K562 (cell line): Measurements from ENCODE around the gene GMPR2. TPM values are rescaled to one million over a fixed set of nuclear protein-coding genes. Genes with fewer than 3 reads are reported as not detected.

Source experiments
- ELF4 ChIP-seq: fragments of 450-650 bp; formaldehyde crosslinking; IDR thresholded peaks from 2 replicates; pipeline ENCODE4 v1.4.0; 2022; ENCODE audit warnings: missing genetic modification characterization
- HCFC1 ChIP-seq: IDR thresholded peaks from 2 replicates; pipeline ENCODE4 v1.6.1; 2012; ENCODE audit warnings: low read depth, low read length, improper control_type of control experiment
- MCM3 ChIP-seq: fragments of 450-650 bp; IDR thresholded peaks from 2 replicates; pipeline ENCODE4 v1.6.1; 2016
- NKRF ChIP-seq: fragments of 450-650 bp; IDR thresholded peaks from 2 replicates; pipeline ENCODE4 v1.6.1; 2016; ENCODE audit warnings: borderline replicate concordance
- POLR2AphosphoS5 ChIP-seq: IDR thresholded peaks from 2 replicates; pipeline ENCODE4 v1.6.1; 2011; ENCODE audit warnings: mild to moderate bottlenecking, low read depth, low read length, moderate library complexity; ENCODE audit not compliant: control insufficient read depth, insufficient read depth
- PPARD ChIP-seq: fragments of 250-450 bp; sonication (Bioruptor Pico); IDR thresholded peaks from 2 replicates; pipeline ENCODE4 v1.8.0; 2022; ENCODE audit warnings: inconsistent platforms, mild to moderate bottlenecking, moderate library complexity
- PYGO2 ChIP-seq: fragments of 450-650 bp; IDR thresholded peaks from 2 replicates; pipeline ENCODE4 v1.6.1; 2016; ENCODE audit warnings: mild to moderate bottlenecking, missing genetic modification characterization, moderate library complexity, missing compliant biosample characterization
- TFAM ChIP-seq: fragments of 250-450 bp; sonication (Bioruptor Pico); conservative IDR thresholded peaks from 2 replicates; pipeline ENCODE4 v1.5.0; 2021; ENCODE audit warnings: mild to moderate bottlenecking, moderate library complexity
- ZNF239 ChIP-seq: fragments of 250-450 bp; sonication (Bioruptor Pico); IDR thresholded peaks from 2 replicates; pipeline ENCODE4 v1.4.0; 2020; ENCODE audit warnings: mild to moderate bottlenecking
- ZNF395 ChIP-seq: fragments of 200-800 bp; sonication (Bioruptor generic); IDR thresholded peaks from 2 replicates; pipeline ENCODE4 v1.6.1; 2017; ENCODE audit warnings: missing genetic modification characterization, missing compliant biosample characterization
- ZNF764 ChIP-seq: fragments of 250-450 bp; sonication (Bioruptor Pico); IDR thresholded peaks from 2 replicates; pipeline ENCODE4 v1.4.0; 2020; ENCODE audit warnings: low read depth, mild to moderate bottlenecking, moderate library complexity
- polyA plus RNA-seq, 8 experiments: library from polyadenylated mRNA; depleted of rRNA in 4 of 8; stranded (reverse) in 5 of 8; unstranded in 3 of 8; fragments of >200 nt; fragmentation: Nextera tagmentation in 2 of 8; fragmentation: Illumina TruSeq in 1 of 8; extraction: Ambion mirVana in 2 of 8; extraction: Trizol in 1 of 8; gene quantifications; 2 replicates each; pipeline versions ENCODE4 v1.2.1 to v1.2.3, GENCODE V29; 2011 to 2014; ENCODE audit warnings: inconsistent platforms in 1 of 8, missing spikeins in 1 of 8
- total RNA-seq, 7 experiments: library from RNA; depleted of rRNA in 6 of 7; stranded (reverse); fragments of >200 nt in 6 of 7; fragmentation: Illumina TruSeq in 2 of 7; extraction: Trizol in 2 of 7; gene quantifications; 2 replicates each; pipeline versions ENCODE4 v1.2.1 to v1.2.3, GENCODE V29; 2011 to 2021; ENCODE audit warnings: low replicate concordance in 1 of 7
- TF ChIP-seq, protein P1 (sequence below): sonication (generic); formaldehyde crosslinking; IDR thresholded peaks from 2 replicates; pipeline ENCODE4 v1.8.1; 2023; ENCODE audit warnings: missing genetic modification reagents, mild to moderate bottlenecking, borderline replicate concordance
- TF ChIP-seq, protein P2 (sequence below): fragments of 450-650 bp; formaldehyde crosslinking; IDR thresholded peaks from 2 replicates; pipeline ENCODE4 v1.4.0; 2022; ENCODE audit warnings: missing genetic modification characterization

GMPR2 gene
- total and polyA plus RNA-seq, 9 of the 15 experiments (the other 6 are each of a cell fraction or from before 2014, with no cell fraction given), result 26.4 to 67.4 (median 36.3) TPM

- TF ChIP-seq, protein P1, sequence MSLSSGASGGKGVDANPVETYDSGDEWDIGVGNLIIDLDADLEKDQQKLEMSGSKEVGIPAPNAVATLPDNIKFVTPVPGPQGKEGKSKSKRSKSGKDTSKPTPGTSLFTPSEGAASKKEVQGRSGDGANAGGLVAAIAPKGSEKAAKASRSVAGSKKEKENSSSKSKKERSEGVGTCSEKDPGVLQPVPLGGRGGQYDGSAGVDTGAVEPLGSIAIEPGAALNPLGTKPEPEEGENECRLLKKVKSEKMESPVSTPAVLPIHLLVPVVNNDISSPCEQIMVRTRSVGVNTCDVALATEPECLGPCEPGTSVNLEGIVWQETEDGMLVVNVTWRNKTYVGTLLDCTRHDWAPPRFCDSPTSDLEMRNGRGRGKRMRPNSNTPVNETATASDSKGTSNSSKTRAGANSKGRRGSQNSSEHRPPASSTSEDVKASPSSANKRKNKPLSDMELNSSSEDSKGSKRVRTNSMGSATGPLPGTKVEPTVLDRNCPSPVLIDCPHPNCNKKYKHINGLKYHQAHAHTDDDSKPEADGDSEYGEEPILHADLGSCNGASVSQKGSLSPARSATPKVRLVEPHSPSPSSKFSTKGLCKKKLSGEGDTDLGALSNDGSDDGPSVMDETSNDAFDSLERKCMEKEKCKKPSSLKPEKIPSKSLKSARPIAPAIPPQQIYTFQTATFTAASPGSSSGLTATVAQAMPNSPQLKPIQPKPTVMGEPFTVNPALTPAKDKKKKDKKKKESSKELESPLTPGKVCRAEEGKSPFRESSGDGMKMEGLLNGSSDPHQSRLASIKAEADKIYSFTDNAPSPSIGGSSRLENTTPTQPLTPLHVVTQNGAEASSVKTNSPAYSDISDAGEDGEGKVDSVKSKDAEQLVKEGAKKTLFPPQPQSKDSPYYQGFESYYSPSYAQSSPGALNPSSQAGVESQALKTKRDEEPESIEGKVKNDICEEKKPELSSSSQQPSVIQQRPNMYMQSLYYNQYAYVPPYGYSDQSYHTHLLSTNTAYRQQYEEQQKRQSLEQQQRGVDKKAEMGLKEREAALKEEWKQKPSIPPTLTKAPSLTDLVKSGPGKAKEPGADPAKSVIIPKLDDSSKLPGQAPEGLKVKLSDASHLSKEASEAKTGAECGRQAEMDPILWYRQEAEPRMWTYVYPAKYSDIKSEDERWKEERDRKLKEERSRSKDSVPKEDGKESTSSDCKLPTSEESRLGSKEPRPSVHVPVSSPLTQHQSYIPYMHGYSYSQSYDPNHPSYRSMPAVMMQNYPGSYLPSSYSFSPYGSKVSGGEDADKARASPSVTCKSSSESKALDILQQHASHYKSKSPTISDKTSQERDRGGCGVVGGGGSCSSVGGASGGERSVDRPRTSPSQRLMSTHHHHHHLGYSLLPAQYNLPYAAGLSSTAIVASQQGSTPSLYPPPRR (CRISPR knock-in tag), result no peak
- TF ChIP-seq TFAM (CRISPR knock-in tag), result no peak
- peak; percentile 85 for TF ChIP-seq ELF4 (CRISPR knock-in tag)
- TF ChIP-seq MCM3, result no peak
- peak; percentile 90 for TF ChIP-seq NKRF
- no peak for TF ChIP-seq ZNF395
- no peak; the same call in 1 of the 2 replicates for TF ChIP-seq ZNF239 (CRISPR knock-in tag)
- TF ChIP-seq HCFC1, result peak; percentile 77
- TF ChIP-seq PPARD, result no peak
- TF ChIP-seq PYGO2 (tag), result no peak
- no peak; the same call in 1 of the 2 replicates for TF ChIP-seq POLR2AphosphoS5
- TF ChIP-seq, protein P2, sequence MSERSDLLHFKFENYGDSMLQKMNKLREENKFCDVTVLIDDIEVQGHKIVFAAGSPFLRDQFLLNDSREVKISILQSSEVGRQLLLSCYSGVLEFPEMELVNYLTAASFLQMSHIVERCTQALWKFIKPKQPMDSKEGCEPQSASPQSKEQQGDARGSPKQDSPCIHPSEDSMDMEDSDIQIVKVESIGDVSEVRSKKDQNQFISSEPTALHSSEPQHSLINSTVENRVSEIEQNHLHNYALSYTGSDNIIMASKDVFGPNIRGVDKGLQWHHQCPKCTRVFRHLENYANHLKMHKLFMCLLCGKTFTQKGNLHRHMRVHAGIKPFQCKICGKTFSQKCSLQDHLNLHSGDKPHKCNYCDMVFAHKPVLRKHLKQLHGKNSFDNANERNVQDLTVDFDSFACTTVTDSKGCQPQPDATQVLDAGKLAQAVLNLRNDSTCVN (CRISPR knock-in tag), result no peak; the same call in 1 of the 2 replicates
- TF ChIP-seq ZNF764 (CRISPR knock-in tag), result peak; percentile 45; the same call in 1 of the 2 replicates
Measured at GRCh38 chr14:24212924-24213865, 19.5 kb upstream of the GMPR2 start, which contains the start of gene CHMP4A (continued).
